Esophagus squamous epithelium (tissue), 4 donors: ENCODE data around the gene C20orf173.
"Not testable (repeated sequence)": the region's sequence is repeated elsewhere in the genome, so short reads cannot be mapped to it uniquely, and the experiment has no call there.

Source experiments
- CTCF ChIP-seq, 6 experiments: fragments of 450-650 bp in 4 of 6; fragments of 200-600 bp in 2 of 6; sonication (generic) in 2 of 6; IDR thresholded peaks; one replicate each; pipeline ENCODE4 v1.5.1; 2016 to 2019; ENCODE audit warnings: antibody characterized with exemption in 6 of 6, mild to moderate bottlenecking in 4 of 6, moderate library complexity in 4 of 6
- POLR2A ChIP-seq, 4 donors: fragments of 450-650 bp; IDR thresholded peaks; one replicate each; pipeline ENCODE4 v1.6.1; 2017; ENCODE audit warnings: antibody characterized with exemption in 4 of 4, mild to moderate bottlenecking in 4 of 4, moderate library complexity in 3 of 4

GRCh38 chr20:35544941-35545340 is 15.5 kb upstream of the C20orf173 start:
- TF ChIP-seq CTCF, POLR2A (IDR thresholded peaks at IDR 0.05): not testable (repeated sequence)
